DOHH2 (cell line): ENCODE results near the gene OR5AU1.

ENCODE experiments used
- CTCF ChIP-seq: fragments of 200-600 bp; sonication (generic); IDR thresholded peaks from one replicate; pipeline ENCODE4 v1.5.1; 2014; ENCODE audit warnings: antibody characterized with exemption, mild to moderate bottlenecking, low read depth, low read length; ENCODE audit not compliant: poor library complexity, severe bottlenecking
- EZH2phosphoT487 ChIP-seq: fragments of 200-600 bp; sonication (generic); IDR thresholded peaks from 2 replicates; pipeline ENCODE4 v1.6.1; 2017; ENCODE audit warnings: borderline replicate concordance, mild to moderate bottlenecking, antibody characterized with exemption, low read length, moderate library complexity, mixed read lengths

DNA sequence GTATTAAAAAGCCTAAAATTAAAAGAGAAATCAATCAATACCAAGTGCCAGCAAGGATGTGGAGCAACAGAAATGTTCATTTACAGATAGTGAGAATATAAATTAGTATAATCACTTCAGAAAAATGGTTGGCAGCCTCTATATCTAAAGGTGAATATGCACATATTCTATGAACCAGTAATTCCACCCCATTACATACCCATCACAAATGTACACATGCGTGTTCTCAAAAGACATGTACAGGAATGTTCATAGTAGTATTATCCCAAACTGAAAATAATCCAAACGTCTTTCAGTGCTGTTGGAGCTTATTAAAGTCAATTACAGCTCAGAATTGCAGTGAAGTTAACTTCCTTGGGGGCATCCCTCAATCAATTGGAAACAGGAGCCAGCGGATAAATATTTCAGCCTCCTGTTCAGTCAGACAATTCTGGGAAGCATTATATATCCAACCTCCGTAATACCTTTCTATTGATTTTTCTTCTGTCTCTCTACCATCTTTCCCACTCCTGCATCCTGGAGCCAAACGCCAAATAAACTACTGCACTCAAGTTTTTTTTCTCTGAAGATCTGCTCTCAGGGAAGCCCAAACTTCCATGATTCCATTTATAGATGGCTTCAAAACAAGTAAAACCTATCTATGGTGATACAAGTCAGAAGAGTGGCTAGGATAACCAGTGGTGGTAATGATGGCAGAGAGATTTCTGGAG, 45.0 kb upstream of the OR5AU1 start:
- no peak for TF ChIP-seq CTCF
- TF ChIP-seq EZH2phosphoT487 = no peak
